Chondrocyte (in vitro differentiated cells): Measurements from ENCODE around the gene CFTR. TPM values are rescaled to one million over a fixed set of nuclear protein-coding genes. Genes with fewer than 3 reads are reported as not detected.
"Not testable (repeated sequence)": the region's sequence is repeated elsewhere in the genome, so short reads cannot be mapped to it uniquely, and the experiment has no call there.

Experiments used
- DNase-seq: peaks from one replicate; pipeline ENCODE4 v3.0.0; 2021; ENCODE audit warnings: mixed read lengths, low spot score
- H3K27ac Mint-ChIP-seq: one replicate; pipeline ENCODE4 v1.8.0; 2021; ENCODE audit warnings: mild to moderate bottlenecking, moderate library complexity, mixed read lengths; ENCODE audit not compliant: unreplicated experiment
- H3K27me3 Mint-ChIP-seq: 2 replicates; pipeline ENCODE4 v1.8.0; 2021; ENCODE audit warnings: low read depth, mixed read lengths
- H3K36me3 Mint-ChIP-seq: 2 replicates; pipeline ENCODE4 v1.8.0; 2021; ENCODE audit warnings: low read depth, mixed read lengths
- H3K4me1 Mint-ChIP-seq: 2 replicates; pipeline ENCODE4 v1.8.0; 2021; ENCODE audit warnings: low read depth, mild to moderate bottlenecking, mixed read lengths
- H3K4me3 Mint-ChIP-seq: one replicate; pipeline ENCODE4 v1.8.0; 2021; ENCODE audit warnings: mild to moderate bottlenecking, moderate library complexity, mixed read lengths; ENCODE audit not compliant: unreplicated experiment
- H3K9me3 Mint-ChIP-seq: 2 replicates; pipeline ENCODE4 v1.8.0; 2021; ENCODE audit warnings: low read depth, mixed read lengths
- total RNA-seq: library from RNA; stranded (reverse); gene quantifications from 3 replicates; pipeline ENCODE4 v1.2.1, GENCODE V29; 2021
- TF ChIP-seq, protein P1 (sequence below): fragments of 200-600 bp; sonication (generic); IDR thresholded peaks from 2 replicates; pipeline ENCODE4 v1.5.0; 2021; ENCODE audit warnings: antibody characterized with exemption, mild to moderate bottlenecking, moderate library complexity

Gene CFTR
- total RNA-seq, 1 donor from 2014 or later = not detected

DNA sequence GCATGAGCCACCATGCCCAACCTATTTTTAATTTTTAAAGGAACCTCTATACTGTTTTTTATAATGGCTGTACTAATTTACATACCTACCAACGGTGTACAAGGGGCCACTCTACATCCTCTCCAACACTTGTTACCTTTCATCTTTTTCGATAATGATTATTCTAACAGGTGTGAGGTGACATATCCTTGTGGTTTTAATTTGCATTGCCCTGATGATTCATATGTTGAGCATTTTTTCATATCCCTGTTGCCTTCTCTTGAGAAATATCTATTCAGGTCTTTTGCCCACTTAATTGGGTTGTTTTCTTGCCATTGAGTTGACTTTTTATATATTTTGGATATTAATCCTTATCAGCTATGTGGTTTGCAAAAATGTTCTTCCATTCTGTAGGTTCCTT is 226.4 kb downstream of the CFTR start:
- H3K9me3 Mint-ChIP-seq = no peaks in the 10 kb centered on the region
- no peak overlapping the region for H3K4me3 Mint-ChIP-seq

DNA sequence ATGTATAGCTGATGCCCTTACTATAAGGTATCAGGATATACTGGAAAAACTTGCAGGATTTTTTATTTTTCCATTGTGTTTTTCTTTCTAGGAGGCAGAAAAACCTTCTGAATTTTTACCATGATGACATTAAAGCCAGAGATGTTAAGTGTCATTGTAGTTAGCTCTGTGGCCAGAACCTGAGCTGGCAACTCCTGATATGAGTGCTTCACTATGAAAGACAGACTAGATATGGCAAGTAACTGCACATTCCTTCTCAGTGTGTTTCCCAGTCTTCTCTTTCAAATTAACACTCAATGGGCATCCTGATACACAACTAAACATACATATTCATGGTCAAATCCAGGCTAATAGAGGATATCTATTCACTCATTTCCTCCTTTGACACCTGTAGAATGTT is 227.3 kb downstream of the CFTR start:
- TF ChIP-seq, protein P1, sequence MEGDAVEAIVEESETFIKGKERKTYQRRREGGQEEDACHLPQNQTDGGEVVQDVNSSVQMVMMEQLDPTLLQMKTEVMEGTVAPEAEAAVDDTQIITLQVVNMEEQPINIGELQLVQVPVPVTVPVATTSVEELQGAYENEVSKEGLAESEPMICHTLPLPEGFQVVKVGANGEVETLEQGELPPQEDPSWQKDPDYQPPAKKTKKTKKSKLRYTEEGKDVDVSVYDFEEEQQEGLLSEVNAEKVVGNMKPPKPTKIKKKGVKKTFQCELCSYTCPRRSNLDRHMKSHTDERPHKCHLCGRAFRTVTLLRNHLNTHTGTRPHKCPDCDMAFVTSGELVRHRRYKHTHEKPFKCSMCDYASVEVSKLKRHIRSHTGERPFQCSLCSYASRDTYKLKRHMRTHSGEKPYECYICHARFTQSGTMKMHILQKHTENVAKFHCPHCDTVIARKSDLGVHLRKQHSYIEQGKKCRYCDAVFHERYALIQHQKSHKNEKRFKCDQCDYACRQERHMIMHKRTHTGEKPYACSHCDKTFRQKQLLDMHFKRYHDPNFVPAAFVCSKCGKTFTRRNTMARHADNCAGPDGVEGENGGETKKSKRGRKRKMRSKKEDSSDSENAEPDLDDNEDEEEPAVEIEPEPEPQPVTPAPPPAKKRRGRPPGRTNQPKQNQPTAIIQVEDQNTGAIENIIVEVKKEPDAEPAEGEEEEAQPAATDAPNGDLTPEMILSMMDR = no peak
- no peaks in the 10 kb centered on the region for H3K4me1 Mint-ChIP-seq
- H3K36me3 Mint-ChIP-seq = no peaks in the 10 kb centered on the region
- DNase-seq = no peak
- H3K27me3 Mint-ChIP-seq = peaks cover 6% of the 10 kb centered on the region
- H3K27ac Mint-ChIP-seq = no peak overlapping the region
- no peak overlapping the region for H3K4me3 Mint-ChIP-seq
- no peaks in the 10 kb centered on the region for H3K9me3 Mint-ChIP-seq

More for the DNA sequence above, 226.4 kb downstream of the CFTR start:
- Mint-ChIP-seq H3K27me3 (peaks cover 6% of the 10 kb centered on the region), H3K36me3 (no peaks in the 10 kb centered on the region), H3K4me1 (no peaks in the 10 kb centered on the region), H3K27ac (no peak overlapping the region)
- no peak for DNase-seq
- TF ChIP-seq, protein P1 = no peak

DNA sequence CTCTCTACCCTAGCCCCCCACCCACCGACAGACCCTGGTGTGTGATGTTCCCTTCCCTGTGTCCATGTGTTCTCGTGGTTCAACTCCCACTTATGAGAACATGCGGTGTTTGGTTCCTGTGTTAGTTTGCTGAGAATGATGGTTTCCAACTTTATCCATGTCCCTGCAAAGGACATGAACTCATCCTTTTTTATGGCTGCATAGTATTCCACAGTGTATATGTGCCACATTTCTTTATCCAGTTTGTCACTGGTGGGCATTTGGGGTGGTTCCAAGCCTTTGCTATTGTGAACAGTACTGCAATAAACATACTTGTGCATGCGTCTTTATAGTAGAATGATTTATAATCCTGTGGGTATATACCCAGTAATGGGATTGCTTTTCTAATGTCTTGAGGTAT is 228.3 kb downstream of the CFTR start:
- not testable (repeated sequence) for H3K4me1 Mint-ChIP-seq, H3K27me3 Mint-ChIP-seq, H3K9me3 Mint-ChIP-seq, H3K4me3 Mint-ChIP-seq, DNase-seq, H3K27ac Mint-ChIP-seq, H3K36me3 Mint-ChIP-seq

DNA sequence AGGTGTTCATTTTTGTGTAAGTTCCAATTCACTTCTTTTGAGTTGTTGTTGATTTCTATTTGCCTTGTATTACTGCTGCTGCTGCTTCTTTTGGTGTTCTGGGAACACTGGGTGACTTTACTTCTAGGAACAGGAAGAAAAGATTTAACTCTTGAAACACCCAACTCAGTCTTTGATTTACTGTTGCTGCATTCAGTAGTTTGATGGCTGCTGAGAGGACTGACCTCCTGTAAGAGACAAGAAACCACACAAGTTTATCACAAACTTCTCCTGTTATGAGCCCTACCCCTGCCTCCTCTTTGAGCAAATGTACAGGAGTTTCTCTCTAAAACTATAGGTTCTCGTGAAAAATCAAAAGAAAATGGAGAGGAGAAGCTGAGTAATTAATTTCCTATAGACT is 231.7 kb downstream of the CFTR start:
- no peak overlapping the region for H3K27ac Mint-ChIP-seq
- no peaks in the 10 kb centered on the region for H3K36me3 Mint-ChIP-seq
- H3K9me3 Mint-ChIP-seq = no peaks in the 10 kb centered on the region
- no peak for DNase-seq
- no peaks in the 10 kb centered on the region for H3K27me3 Mint-ChIP-seq
- H3K4me1 Mint-ChIP-seq = no peaks in the 10 kb centered on the region
- H3K4me3 Mint-ChIP-seq = no peak overlapping the region
- TF ChIP-seq, protein P1 = no peak

DNA sequence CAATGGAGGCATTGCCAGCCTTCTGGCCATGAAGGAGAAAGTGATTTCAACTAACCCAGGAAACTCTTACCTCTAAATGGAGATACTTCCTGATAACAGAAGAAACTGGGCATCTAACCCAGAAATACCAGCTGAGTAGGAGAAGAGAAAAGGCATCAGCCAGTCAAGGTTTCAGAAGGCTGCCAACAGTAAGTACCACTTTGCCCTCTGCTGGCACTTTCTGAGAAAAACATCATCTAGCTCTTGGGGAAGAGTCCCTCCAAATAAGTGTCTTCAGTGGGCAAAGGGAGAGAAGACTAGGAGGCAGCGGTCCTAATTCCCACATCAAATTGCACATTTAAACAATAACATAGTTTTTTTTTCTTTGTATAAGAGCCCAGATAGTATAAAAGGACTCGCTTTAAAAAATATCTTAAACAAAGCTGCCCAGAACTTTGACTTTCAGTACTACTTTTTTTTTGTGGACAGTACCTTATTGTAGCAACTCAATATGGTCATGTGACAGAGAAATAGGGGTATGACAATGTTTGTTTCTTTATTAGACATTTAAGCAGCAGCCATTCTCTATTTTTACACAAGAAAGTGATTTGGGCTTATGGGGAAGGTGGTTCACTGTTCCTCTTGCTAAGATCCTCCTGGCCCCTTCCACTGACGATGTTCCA is 236.1 kb downstream of the CFTR start:
- TF ChIP-seq, protein P1 = peak; percentile 86
- no peaks in the 10 kb centered on the region for H3K27me3 Mint-ChIP-seq
- H3K4me1 Mint-ChIP-seq = peaks cover 4% of the 10 kb centered on the region
- H3K4me3 Mint-ChIP-seq = no peak overlapping the region
- H3K36me3 Mint-ChIP-seq = peaks cover 2% of the 10 kb centered on the region
- H3K27ac Mint-ChIP-seq = no peak overlapping the region
- no peaks in the 10 kb centered on the region for H3K9me3 Mint-ChIP-seq
- DNase-seq = no peak

DNA sequence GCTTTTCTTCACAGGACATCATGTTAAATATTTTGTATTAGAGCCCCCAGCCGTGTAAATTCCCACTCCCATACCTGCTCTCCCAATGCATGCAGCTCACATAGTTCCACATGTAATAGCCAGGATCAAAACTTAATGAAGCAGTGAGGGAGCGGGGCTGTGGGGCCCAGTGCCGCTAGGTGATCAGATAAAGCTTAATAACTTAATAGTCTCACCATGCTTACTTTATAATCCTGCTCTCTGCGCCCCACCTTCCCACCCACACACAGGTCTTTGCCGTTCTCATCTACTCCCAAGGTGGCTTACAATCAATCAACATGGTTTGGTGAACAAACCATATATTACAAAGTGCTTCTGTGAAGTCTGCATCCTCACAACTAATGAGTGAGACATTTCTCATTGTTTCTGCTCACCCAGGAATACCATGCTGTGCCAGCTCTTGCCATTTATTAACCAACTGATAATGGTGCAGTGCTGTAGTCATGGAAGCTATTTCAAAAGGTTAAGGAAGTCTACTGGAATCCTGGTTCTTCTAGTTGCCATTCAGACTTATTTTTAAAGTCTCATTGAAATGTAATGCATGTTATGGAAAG is 237.0 kb downstream of the CFTR start:
- no peak for DNase-seq
- Mint-ChIP-seq H3K36me3 (peaks cover 2% of the 10 kb centered on the region), H3K4me3 (no peak overlapping the region), H3K9me3 (no peaks in the 10 kb centered on the region), H3K27me3 (no peaks in the 10 kb centered on the region), H3K27ac (no peak overlapping the region), H3K4me1 (peaks cover 4% of the 10 kb centered on the region)
- TF ChIP-seq, protein P1 = no peak
